HepG2 (cell line): ENCODE measurements around the gene RABGAP1L. TPM values are rescaled to one million over a fixed set of nuclear protein-coding genes. Genes with fewer than 3 reads are reported as not detected.

ENCODE experiments used
- ATAC-seq: fragments of 200-7000 bp; cut with Tn5 transposase; 3 replicates; pipeline ENCODE4 v1.9.1; 2020; ENCODE audit warnings: mild to moderate bottlenecking, moderate library complexity
- BruUV-seq: library from RNA; stranded (reverse); fragments of 400-500 nt; replicated peaks from 2 replicates; lab custom pipeline; 2021; lab: Mats Ljungman, UMichigan
- CTCF ChIA-PET: fragments of 300-600 bp; formaldehyde crosslinking; extraction: SDS; loops from one replicate; lab custom pipeline; 2021; ENCODE audit warnings: low total read pairs, inconsistent platforms, low intra/inter-chr PET ratio; lab: Yijun Ruan, JAX
- POLR2A ChIA-PET: fragments of 350-600 bp; sonication (Branson Sonifier 250); formaldehyde crosslinking; loops from one replicate; lab custom pipeline; 2020; ENCODE audit warnings: antibody characterized with exemption, inconsistent platforms; lab: Yijun Ruan, JAX
- DNase-seq: peaks from one replicate; pipeline ENCODE4 v3.0.0-alpha.2; 2015; ENCODE audit warnings: low spot score
- FAIRE-seq: peaks from 3 replicates; lab custom pipeline; 2011; peaks lifted over from hg19 to GRCh38; lab: Jason Lieb, UNC
- H2AFZ ChIP-seq: one replicate; pipeline ENCODE4 v1.6.1; 2011; ENCODE audit warnings: low read length, inconsistent platforms
- H3K27ac ChIP-seq: fragments of 300-600 bp; 3 replicates; pipeline ENCODE4 v1.8.0; 2011; ENCODE audit warnings: mixed run types, mild to moderate bottlenecking, mixed read lengths, low read length, inconsistent platforms; ENCODE audit not compliant: insufficient read depth; ENCODE audit errors: extremely low read length
- H3K27me3 ChIP-seq, 2 experiments: fragments of 200-600 bp in 1 of 2; 2 replicates in 1 of 2; 3 replicates in 1 of 2; pipeline versions ENCODE4 v1.6.0 to v1.8.0; 2011; ENCODE audit warnings: low read length in 2 of 2, mild to moderate bottlenecking in 2 of 2, moderate library complexity in 2 of 2, inconsistent platforms in 1 of 2; ENCODE audit not compliant: insufficient read depth in 2 of 2, control insufficient read depth in 1 of 2
- H3K36me3 ChIP-seq, 2 experiments: fragments of 200-600 bp in 1 of 2; replicated peaks in 1 of 2; 2 replicates in 1 of 2; 3 replicates in 1 of 2; pipeline versions ENCODE4 v1.5.1 to v1.8.0; 2011; ENCODE audit warnings: low read length in 2 of 2, inconsistent platforms in 1 of 2; ENCODE audit not compliant: insufficient read depth in 2 of 2, control insufficient read depth in 1 of 2
- H3K4me1 ChIP-seq: 2 replicates; pipeline ENCODE4 v1.5.1; 2012; ENCODE audit warnings: low read length, inconsistent platforms; ENCODE audit not compliant: insufficient read depth
- H3K4me2 ChIP-seq: 2 replicates; pipeline ENCODE4 v1.6.0; 2011; ENCODE audit warnings: low read depth, low read length, inconsistent platforms
- H3K4me3 ChIP-seq, 3 experiments: fragments of 200-600 bp in 1 of 3; sonication (generic), shearing (Covaris generic) in 1 of 3; replicated peaks in 1 of 3; 2 replicates each; pipeline ENCODE4 v1.5.1; 2011 to 2016; ENCODE audit warnings: low read length in 3 of 3, inconsistent platforms in 2 of 3, low read depth in 2 of 3, mild to moderate bottlenecking in 2 of 3, control low read depth in 1 of 3, mixed read lengths in 1 of 3; ENCODE audit not compliant: insufficient read depth in 1 of 3
- H3K79me2 ChIP-seq: one replicate; pipeline ENCODE4 v1.6.1; 2011; ENCODE audit warnings: low read length, inconsistent platforms; ENCODE audit not compliant: insufficient read depth
- H3K9ac ChIP-seq: 2 replicates; pipeline ENCODE4 v1.6.0; 2011; ENCODE audit warnings: mild to moderate bottlenecking, low read depth, low read length, inconsistent platforms; ENCODE audit not compliant: insufficient read depth
- H3K9me3 ChIP-seq: 2 replicates; pipeline ENCODE4 v1.5.1; 2012; ENCODE audit warnings: mild to moderate bottlenecking, low read length
- H4K20me1 ChIP-seq: 2 replicates; pipeline ENCODE4 v1.6.0; 2011; ENCODE audit warnings: inconsistent platforms, mild to moderate bottlenecking, low read length, moderate library complexity; ENCODE audit not compliant: insufficient read depth
- DR1 ChIP-seq: sonication (generic); formaldehyde crosslinking; IDR thresholded peaks from 2 replicates; pipeline ENCODE4 v1.8.0; 2021; ENCODE audit warnings: mild to moderate bottlenecking, missing genetic modification reagents, inconsistent platforms
- GABPB1 ChIP-seq: IDR thresholded peaks from 2 replicates; pipeline ENCODE4 v1.6.1; 2016; ENCODE audit warnings: mild to moderate bottlenecking, missing genetic modification reagents, moderate library complexity, missing compliant biosample characterization
- JDP2 ChIP-seq: sonication (generic); formaldehyde crosslinking; IDR thresholded peaks from 2 replicates; pipeline ENCODE4 v1.8.1; 2022; ENCODE audit warnings: missing genetic modification reagents, borderline replicate concordance
- PPARG ChIP-seq: conservative IDR thresholded peaks from 2 replicates; pipeline ENCODE4 v1.6.1; 2016; ENCODE audit warnings: missing biosample characterization, missing genetic modification reagents
- SAP130 ChIP-seq: IDR thresholded peaks from 2 replicates; pipeline ENCODE4 v1.6.1; 2016; ENCODE audit warnings: low read depth
- ZNF589 ChIP-seq: sonication (generic); formaldehyde crosslinking; conservative IDR thresholded peaks from 2 replicates; pipeline ENCODE4 v1.8.0; 2022; ENCODE audit warnings: mild to moderate bottlenecking, moderate library complexity, missing genetic modification reagents
- WGBS: methylation state at CpG from one replicate; pipeline ENCODE4 v1.1.6; 2017; ENCODE audit warnings: low lambda C conversion rate; 5-methylcytosine and 5-hydroxymethylcytosine counted together
- in situ Hi-C: cut with HindIII; loops from 2 replicates; pipeline ENCODE4 v1.10.0; 2017; ENCODE audit warnings: low pct_unique_long_range_greater_than_20kb; ENCODE audit not compliant: extremely low pct_ligation_motif_present
- intact Hi-C: fragments of 100-400 bp; cut with micrococcal nuclease; formaldehyde crosslinking; loops from one replicate; pipeline ENCODE4 v1.10.0; 2022; ENCODE audit not compliant: unreplicated experiment
- polyA plus RNA-seq, 8 experiments: library from polyadenylated mRNA; depleted of rRNA in 3 of 8; stranded (reverse) in 7 of 8; unstranded in 1 of 8; fragments of >200 nt; fragmentation: Illumina TruSeq in 4 of 8; extraction: Trizol in 4 of 8; gene quantifications; 2 replicates each; pipeline versions ENCODE4 v1.2.1 to v1.2.3, GENCODE V29; 2011 to 2016; ENCODE audit warnings: low read depth in 4 of 8, missing spikeins in 1 of 8, mixed read lengths in 1 of 8; ENCODE audit not compliant: insufficient read depth in 1 of 8
- total RNA-seq, 5 experiments: library from RNA; depleted of rRNA; stranded (reverse); fragments of >200 nt; fragmentation: Illumina TruSeq; extraction: Trizol; gene quantifications; 2 replicates each; pipeline ENCODE4 v1.2.3, GENCODE V29; 2016; ENCODE audit warnings: low read depth in 1 of 5

The RABGAP1L gene
- total and polyA plus RNA-seq, 2 of the 13 experiments (the other 11 are each of a cell fraction or from before 2014, with no cell fraction given): 7.9 to 22.6 TPM

DNA sequence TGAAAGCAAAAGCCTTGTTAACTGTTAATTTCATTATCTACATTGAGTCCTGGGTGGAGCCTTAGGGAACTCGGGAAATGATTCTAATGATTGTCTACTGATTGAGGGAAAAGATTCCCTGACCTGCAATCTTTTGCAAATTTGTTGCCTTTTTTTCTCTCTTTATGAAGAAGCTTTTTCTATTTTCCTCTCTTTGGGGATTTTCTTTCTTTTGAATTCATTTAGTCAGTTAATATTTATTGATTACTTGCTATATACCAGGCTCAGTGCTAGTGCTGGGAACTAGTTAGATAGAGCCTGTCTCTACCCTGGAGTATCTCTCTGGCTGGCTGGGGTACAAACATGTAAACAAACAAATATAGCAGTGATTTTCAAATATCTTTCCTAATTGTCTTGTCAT lies 769.2 kb downstream of the RABGAP1L start:
- Histone ChIP-seq H3K36me3 (no peaks in the 10 kb centered on the region), H2AFZ (no peak overlapping the region), H3K27me3 (no peaks in the 10 kb centered on the region), H3K4me2 (no peak overlapping the region), H4K20me1 (no peaks in the 10 kb centered on the region), H3K9ac (no peak overlapping the region), H3K4me1 (no peaks in the 10 kb centered on the region), H3K27ac (no peak overlapping the region), H3K4me3 (no peak overlapping the region), H3K9me3 (no peaks in the 10 kb centered on the region), H3K79me2 (no peaks in the 10 kb centered on the region)
- CTCF ChIA-PET: no interaction called here
- 85% methylated on average over 1 of the region's 1 CpG for whole genome bisulfite sequencing
- DNase-seq (no peak), ATAC-seq (no peak), FAIRE-seq (no peak)
- TF ChIP-seq SAP130: no peak
- TF ChIP-seq ZNF589 (CRISPR knock-in tag): no peak
- POLR2A ChIA-PET: no interaction called here
- in situ Hi-C loops (no loop called here), intact Hi-C loops (no loop called here)
- BruUV-seq: no TSS peak

GRCh38 chr1:174931214-174931613 lies 771.9 kb downstream of the RABGAP1L start:
- TF ChIP-seq JDP2 (no peak), GABPB1 (no peak), PPARG (no peak), DR1 (no peak)
- TF ChIP-seq, all 625 proteins: peak for 0
- BruUV-seq: no TSS peak
- no peaks in the 10 kb centered on the region for H3K36me3 ChIP-seq
- H3K9ac ChIP-seq: no peak overlapping the region
- WGBS: 84% methylated on average over 1 of the region's 1 CpG
- no peaks in the 10 kb centered on the region for H3K79me2 ChIP-seq
- CTCF ChIA-PET: no interaction called here
- no peak for ATAC-seq
- no peak for FAIRE-seq
- no peaks in the 10 kb centered on the region for H3K9me3 ChIP-seq
- H3K4me1 ChIP-seq: peaks cover 7% of the 10 kb centered on the region
- intact Hi-C loops: no loop called here
- POLR2A ChIA-PET: no interaction called here
- DNase-seq: no peak
- H3K27me3 ChIP-seq: no peaks in the 10 kb centered on the region
- H3K27ac ChIP-seq: no peak overlapping the region
- H2AFZ ChIP-seq: no peak overlapping the region
- no peaks in the 10 kb centered on the region for H4K20me1 ChIP-seq
- no peak overlapping the region for H3K4me2 ChIP-seq
- no peak overlapping the region for H3K4me3 ChIP-seq
- in situ Hi-C loops: no loop called here
